Bronchial smooth muscle cell (primary cell): Measurements from ENCODE around the gene AMOTL2. TPM values are rescaled to one million over a fixed set of nuclear protein-coding genes. Genes with fewer than 3 reads are reported as not detected.

Experiments used
- total RNA-seq: library from RNA; depleted of rRNA; stranded (reverse); fragments of >200 nt; gene quantifications from 2 replicates; pipeline ENCODE4 v1.2.1, GENCODE V29; 2014

The AMOTL2 gene
- 12.3 and 48.1 TPM in 2 replicates for total RNA-seq

DNA sequence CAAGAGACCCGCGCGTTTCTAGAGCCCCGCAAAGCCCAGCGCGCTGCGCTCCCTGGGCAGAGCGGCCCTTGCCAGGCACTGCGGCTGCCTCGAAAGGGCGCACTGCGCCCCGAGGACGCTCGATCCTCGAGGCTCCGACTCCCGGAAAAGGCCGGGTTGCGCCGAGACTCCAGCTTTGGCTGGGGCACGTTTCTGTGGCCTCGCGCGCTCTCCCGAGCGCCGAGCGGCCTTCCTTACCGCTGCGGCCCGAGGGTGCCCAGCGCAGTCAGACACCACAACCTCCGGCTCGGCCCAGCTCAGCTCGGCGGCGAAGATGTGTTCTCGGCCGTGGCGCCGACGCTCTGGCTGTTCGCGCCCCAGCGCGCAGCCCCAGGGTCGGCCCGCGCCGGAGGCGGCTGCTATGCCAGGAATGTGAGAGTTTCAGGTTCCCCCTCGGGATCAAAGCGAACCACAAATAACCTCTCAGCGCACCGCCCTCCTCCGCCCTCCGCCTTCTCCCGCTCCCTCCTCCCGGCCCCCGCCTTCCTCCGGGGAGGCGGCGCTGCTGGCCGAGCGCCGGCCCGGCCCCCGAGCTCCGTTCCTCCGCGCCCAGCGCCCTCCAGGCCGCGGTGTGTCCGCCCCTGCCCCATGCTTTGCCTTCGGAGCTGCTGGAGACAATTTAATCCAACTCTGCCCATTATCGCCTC lies at the start of gene AMOTL2:
AMOTL2 (minus strand) TSS at position 343 of the 686 bp plus-strand sequence. CDS start 3,014 bp downstream, outside the sequence.

Other genes starting within 250 kb of the AMOTL2 start
- 74.0 and 80.9 TPM in 2 replicates for gene RYK, start 123.6 kb downstream of the AMOTL2 start, total RNA-seq
- gene ANAPC13, start 111.5 kb upstream of the AMOTL2 start, total RNA-seq = 81.6 and 92.4 TPM in 2 replicates
- gene CEP63, start 111.6 kb upstream of the AMOTL2 start, total RNA-seq = 16.1 and 25.4 TPM in 2 replicates